Fibroblast of lung (primary cell): ENCODE measurements around the gene AP1S1.

Experiments used
- EZH2 ChIP-seq: IDR thresholded peaks from 2 replicates; pipeline ENCODE4 v1.5.1; 2012; ENCODE audit warnings: low read length, control low read depth, mild to moderate bottlenecking; ENCODE audit errors: missing control alignments
- TF ChIP-seq, protein P1 (sequence below), 2 donors: IDR thresholded peaks in 1 of 2; conservative IDR thresholded peaks in 1 of 2; 1 replicate in 1 of 2; 2 replicates in 1 of 2; pipeline ENCODE4 v1.5.1; 2011 to 2012; ENCODE audit warnings: low read length in 2 of 2, control low read depth in 1 of 2, inconsistent platforms in 1 of 2, low read depth in 1 of 2, mild to moderate bottlenecking in 1 of 2

DNA sequence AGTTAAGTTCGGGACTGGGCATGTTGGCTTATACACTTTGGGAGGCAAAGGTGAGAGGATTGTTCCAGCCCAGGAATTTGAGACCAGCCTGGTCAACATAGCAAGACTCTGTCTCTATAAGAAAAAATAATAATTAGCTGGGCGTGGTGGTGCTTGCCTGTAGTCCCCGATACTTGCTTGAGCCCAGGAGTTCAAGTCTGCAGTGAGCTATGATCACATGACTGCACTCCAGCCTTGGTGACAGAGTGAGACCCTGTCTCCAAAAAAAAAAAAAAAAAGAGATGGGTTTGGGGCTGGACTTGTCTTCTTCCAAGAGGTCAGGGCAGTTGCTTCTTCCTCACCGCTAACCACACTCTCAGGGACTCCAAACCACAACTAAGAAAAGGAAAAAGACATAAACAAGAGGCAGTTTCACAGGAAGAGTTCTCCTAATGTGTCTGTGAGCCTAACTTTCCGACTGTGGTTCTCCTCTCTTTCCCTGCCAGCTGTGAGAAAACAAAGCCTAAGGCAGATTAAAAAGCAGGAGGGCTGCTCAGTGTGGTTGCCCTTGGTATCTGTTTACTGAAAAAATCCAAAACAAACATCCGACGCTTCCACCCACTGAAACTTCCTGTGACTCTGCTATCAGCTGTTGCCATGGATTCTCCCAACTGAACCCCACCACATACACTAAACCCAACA lies 29.8 kb upstream of the AP1S1 start:
- TF ChIP-seq, protein P1, sequence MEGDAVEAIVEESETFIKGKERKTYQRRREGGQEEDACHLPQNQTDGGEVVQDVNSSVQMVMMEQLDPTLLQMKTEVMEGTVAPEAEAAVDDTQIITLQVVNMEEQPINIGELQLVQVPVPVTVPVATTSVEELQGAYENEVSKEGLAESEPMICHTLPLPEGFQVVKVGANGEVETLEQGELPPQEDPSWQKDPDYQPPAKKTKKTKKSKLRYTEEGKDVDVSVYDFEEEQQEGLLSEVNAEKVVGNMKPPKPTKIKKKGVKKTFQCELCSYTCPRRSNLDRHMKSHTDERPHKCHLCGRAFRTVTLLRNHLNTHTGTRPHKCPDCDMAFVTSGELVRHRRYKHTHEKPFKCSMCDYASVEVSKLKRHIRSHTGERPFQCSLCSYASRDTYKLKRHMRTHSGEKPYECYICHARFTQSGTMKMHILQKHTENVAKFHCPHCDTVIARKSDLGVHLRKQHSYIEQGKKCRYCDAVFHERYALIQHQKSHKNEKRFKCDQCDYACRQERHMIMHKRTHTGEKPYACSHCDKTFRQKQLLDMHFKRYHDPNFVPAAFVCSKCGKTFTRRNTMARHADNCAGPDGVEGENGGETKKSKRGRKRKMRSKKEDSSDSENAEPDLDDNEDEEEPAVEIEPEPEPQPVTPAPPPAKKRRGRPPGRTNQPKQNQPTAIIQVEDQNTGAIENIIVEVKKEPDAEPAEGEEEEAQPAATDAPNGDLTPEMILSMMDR (conservative IDR thresholded peaks at IDR 0.05 in 1 of 2, IDR thresholded peaks at IDR 0.05 in 1 of 2; ENCODE audit: low read depth in 1 of 2, low read length in 2 of 2), result no peak
- no peak for TF ChIP-seq EZH2
